ENCODE results near the gene DEF6. TPM values are rescaled to one million over a fixed set of nuclear protein-coding genes. Genes with fewer than 3 reads are reported as not detected.
A peak's percentile ranks its signal among the peaks of the same experiment; 100 is the strongest.

DEF6 gene
- total RNA-seq, 1 donor from 2014 or later = 0.82 TPM

DNA sequence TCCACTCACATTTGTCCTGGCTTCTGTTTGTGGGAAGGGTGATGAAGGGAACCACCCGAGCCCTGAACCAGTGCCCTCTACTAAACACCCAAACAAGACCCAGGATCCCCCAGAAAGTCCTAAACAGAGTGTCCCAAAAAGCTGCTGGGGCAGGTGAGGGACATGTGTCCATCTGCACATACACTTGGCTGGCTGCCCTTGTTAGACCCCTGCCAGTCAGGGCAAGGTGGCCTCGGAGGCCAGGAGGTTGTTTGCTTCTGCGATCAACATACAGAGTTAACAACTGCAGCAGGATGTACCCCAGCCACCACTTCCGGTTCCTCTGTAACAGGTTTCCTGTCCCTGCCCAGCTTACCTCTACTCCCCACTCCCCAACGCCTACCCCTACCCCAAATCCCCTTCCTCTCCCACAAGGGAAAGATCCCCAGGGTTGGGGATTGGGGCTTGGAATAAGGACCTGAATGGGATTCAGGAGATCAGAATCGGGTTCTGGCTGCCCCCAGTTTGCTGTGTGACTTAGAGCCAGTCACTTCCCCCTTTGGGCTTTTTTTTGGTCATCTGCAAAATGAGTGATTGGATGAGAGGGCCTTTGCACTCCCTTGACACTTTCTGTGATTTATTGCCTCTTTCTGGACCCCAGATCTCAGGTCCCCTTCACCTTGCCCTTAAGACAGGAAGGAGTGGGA, 13.9 kb downstream of the DEF6 start:
- Mint-ChIP-seq H3K9me3 (ENCODE audit: low read depth) (peaks cover under 1% of the 10 kb centered on the region), H3K27me3 (ENCODE audit: low read depth) (peaks cover 2% of the 10 kb centered on the region), H3K4me3 (ENCODE audit: unreplicated experiment) (no peak overlapping the region), H3K27ac (ENCODE audit: unreplicated experiment) (no peak overlapping the region), H3K4me1 (ENCODE audit: low read depth) (no peaks in the 10 kb centered on the region), H3K36me3 (ENCODE audit: low read depth) (peaks cover 2% of the 10 kb centered on the region)
- TF ChIP-seq, protein P1, sequence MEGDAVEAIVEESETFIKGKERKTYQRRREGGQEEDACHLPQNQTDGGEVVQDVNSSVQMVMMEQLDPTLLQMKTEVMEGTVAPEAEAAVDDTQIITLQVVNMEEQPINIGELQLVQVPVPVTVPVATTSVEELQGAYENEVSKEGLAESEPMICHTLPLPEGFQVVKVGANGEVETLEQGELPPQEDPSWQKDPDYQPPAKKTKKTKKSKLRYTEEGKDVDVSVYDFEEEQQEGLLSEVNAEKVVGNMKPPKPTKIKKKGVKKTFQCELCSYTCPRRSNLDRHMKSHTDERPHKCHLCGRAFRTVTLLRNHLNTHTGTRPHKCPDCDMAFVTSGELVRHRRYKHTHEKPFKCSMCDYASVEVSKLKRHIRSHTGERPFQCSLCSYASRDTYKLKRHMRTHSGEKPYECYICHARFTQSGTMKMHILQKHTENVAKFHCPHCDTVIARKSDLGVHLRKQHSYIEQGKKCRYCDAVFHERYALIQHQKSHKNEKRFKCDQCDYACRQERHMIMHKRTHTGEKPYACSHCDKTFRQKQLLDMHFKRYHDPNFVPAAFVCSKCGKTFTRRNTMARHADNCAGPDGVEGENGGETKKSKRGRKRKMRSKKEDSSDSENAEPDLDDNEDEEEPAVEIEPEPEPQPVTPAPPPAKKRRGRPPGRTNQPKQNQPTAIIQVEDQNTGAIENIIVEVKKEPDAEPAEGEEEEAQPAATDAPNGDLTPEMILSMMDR (IDR thresholded peaks at IDR 0.05) = no peak
- DNase-seq (ENCODE audit: low spot score) = no peak

DNA sequence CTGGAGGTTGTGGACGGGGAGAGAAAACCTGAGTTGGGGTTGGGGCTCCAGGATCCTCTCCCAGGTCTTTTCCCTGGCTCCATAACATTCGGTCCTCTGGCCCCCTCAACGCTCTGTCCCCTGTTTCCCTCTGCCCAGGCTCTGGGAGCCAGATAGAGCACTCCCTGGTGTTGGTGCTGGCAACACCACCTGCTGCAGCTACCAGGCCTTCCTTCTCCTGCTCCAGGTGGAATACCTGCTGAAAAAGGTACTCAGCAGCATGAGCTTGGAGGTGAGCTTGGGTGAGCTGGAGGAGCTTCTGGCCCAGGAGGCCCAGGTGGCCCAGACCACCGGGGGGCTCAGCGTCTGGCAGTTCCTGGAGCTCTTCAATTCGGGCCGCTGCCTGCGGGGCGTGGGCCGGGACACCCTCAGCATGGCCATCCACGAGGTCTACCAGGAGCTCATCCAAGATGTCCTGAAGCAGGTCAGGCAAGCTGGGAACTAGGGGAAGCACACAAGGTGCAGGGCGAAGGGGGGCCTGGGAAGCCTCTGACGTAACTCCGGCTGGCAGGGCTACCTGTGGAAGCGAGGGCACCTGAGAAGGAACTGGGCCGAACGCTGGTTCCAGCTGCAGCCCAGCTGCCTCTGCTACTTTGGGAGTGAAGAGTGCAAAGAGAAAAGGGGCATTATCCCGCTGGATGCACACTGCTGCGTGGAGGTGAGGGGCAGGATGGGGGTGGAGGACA, 14.6 kb downstream of the DEF6 start:
- no peaks in the 10 kb centered on the region for H3K4me1 Mint-ChIP-seq (ENCODE audit: low read depth)
- TF ChIP-seq, protein P1 (IDR thresholded peaks at IDR 0.05) = no peak
- peaks cover 2% of the 10 kb centered on the region for H3K27me3 Mint-ChIP-seq (ENCODE audit: low read depth)
- no peak for DNase-seq (ENCODE audit: low spot score)
- H3K9me3 Mint-ChIP-seq (ENCODE audit: low read depth) = peaks cover 3% of the 10 kb centered on the region
- H3K27ac Mint-ChIP-seq (ENCODE audit: unreplicated experiment) = no peak overlapping the region
- H3K36me3 Mint-ChIP-seq (ENCODE audit: low read depth) = peaks cover 2% of the 10 kb centered on the region
- no peak overlapping the region for H3K4me3 Mint-ChIP-seq (ENCODE audit: unreplicated experiment)

DNA sequence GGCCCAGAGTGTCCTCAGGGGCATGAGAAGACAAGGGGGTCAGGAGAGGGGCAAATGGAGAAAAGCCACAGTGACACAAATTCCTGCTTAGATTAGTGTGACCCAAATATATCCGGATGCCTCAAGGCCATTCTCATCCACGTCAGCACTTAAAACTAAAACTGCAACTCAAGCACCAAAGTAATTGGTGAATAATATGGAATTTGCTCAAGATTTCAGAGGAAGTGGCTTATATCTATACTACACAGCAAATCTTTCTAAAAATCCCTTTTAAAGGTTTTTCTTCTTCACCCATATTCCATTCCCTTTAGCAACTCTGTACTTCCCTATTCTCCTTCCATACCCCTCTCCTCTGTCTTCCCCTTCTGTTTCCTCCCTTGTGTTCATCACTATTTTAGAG, 15.2 kb downstream of the DEF6 start:
- H3K27me3 Mint-ChIP-seq (ENCODE audit: low read depth) = peaks cover 2% of the 10 kb centered on the region
- peaks cover 5% of the 10 kb centered on the region for H3K4me1 Mint-ChIP-seq (ENCODE audit: low read depth)
- TF ChIP-seq, protein P1 (IDR thresholded peaks at IDR 0.05) = no peak
- H3K4me3 Mint-ChIP-seq (ENCODE audit: unreplicated experiment) = no peak overlapping the region
- H3K27ac Mint-ChIP-seq (ENCODE audit: unreplicated experiment) = no peak overlapping the region
- H3K9me3 Mint-ChIP-seq (ENCODE audit: low read depth) = peaks cover 3% of the 10 kb centered on the region
- H3K36me3 Mint-ChIP-seq (ENCODE audit: low read depth) = peaks cover 2% of the 10 kb centered on the region
- DNase-seq (ENCODE audit: low spot score) = no peak

DNA sequence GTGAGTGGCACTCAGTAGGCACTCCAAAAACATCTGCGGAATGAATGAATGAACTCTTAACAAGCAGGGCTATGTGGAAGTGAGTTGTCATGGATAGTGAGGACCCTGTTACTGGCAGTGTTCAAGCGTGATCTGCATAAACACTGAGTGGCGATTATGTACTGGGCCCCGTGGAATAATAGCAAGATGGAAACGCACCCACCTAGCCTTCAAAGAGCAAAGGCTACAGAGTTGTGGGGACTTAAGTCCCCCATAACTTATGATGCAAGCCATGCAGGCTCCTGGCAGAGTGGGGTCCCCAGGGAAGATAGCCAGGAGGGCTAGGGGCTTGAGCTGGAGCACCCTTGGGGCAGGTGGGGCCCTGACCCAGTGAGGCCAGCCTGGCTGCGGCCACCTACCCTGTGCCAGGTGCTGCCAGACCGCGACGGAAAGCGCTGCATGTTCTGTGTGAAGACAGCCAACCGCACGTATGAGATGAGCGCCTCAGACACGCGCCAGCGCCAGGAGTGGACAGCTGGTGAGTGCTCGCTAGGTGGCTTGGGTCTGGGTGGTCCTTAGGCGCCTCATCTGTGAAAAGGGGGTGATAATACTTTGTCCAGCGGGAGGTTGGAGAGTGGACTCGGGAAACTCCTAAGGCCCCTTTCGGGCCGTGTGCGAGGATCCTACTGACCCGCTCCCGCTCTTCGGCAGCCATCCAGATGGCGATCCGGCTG, 20.0 kb downstream of the DEF6 start:
- Mint-ChIP-seq H3K36me3 (ENCODE audit: low read depth) (peaks cover 2% of the 10 kb centered on the region), H3K27ac (ENCODE audit: unreplicated experiment) (peak overlapping the region; percentile 61), H3K4me1 (ENCODE audit: low read depth) (peaks cover 16% of the 10 kb centered on the region), H3K9me3 (ENCODE audit: low read depth) (peaks cover 3% of the 10 kb centered on the region), H3K27me3 (ENCODE audit: low read depth) (peaks cover 2% of the 10 kb centered on the region), H3K4me3 (ENCODE audit: unreplicated experiment) (peak overlapping the region; percentile 93)
- no peak for DNase-seq (ENCODE audit: low spot score)
- TF ChIP-seq, protein P1 (IDR thresholded peaks at IDR 0.05) = no peak

All from chondrocyte (in vitro differentiated cells).